SHP77 (cell line): ENCODE measurements around the gene TNRC6A.
"Not testable (repeated sequence)": the region's sequence is repeated elsewhere in the genome, so short reads cannot be mapped to it uniquely, and the experiment has no call there.

Experiments
- DNase-seq, 2 experiments: peaks; one replicate each; lab custom pipeline; 2025; lab: John Stamatoyannopoulos, UW

The TNRC6A gene

DNA sequence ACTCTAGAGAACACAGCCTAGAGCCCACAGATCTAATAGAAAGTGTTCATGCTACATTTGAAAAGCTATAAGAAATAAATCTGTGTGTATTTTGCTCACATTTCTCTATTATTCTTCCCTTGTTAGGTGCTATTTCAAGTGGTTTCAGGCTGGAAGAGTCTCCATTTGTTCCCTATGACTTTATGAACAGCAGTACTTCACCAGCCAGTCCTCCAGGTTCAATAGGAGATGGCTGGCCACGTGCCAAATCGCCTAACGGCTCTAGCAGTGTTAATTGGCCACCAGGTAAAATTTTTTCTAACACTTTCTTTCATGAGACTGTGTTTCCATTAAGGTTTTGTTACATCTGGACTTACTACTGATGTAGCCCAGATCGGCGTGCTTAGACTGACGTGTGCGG, 85.6 kb downstream of the TNRC6A start:
- DNase-seq, result no peak

GRCh38 chr16:24816688-24817087, 87.2 kb downstream of the TNRC6A start:
- no peak for DNase-seq

GRCh38 chr16:24819462-24820040, 90.1 kb downstream of the TNRC6A start:
- DNase-seq, result no peak

- DNase-seq, result no peak
These were observed 91.1 kb downstream of the TNRC6A start for GRCh38 chr16:24820522-24820921.

GRCh38 chr16:24821129-24821528, 91.7 kb downstream of the TNRC6A start:
- no peak for DNase-seq

GRCh38 chr16:24822542-24822941, 93.1 kb downstream of the TNRC6A start:
- no peak for DNase-seq

DNA sequence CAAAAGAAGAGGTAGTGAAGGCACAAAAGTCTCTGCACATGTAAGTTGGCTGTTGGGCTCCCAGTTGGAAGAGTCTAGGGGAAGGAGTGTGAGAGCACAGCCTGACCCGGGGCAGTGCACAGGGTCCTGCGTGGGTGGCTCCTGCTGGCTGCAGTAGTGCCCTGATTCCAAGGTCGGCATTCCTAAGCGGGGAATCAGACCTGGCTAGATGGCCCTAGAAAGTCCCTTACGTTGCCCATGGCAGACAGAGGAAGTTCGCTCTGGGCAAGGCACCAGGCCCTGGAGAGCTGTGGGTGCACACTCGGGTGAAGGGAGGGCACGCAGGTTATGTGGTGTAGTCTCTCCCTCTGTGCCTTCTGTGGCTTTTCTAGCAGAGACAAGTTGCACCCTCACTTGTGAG, 93.5 kb downstream of the TNRC6A start:
- no peak for DNase-seq

DNA sequence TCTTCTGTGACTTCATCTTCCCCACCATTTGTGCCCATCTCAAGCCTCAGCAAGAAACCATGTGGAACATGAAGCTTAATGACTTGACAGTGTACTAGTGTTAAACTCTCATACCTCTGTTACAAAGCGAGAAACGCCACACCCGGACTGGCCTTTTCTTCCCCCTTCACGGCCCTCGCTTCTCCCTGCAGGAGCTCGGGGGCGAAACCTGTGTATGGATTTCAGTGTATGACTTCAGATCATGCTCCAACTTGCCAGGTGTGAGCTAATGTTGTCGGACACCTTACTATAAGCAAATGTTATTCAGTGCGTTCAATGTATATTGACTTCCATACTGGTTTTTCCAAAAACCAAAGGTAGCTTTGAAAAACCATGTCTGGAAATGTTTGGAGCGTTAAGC, 96.2 kb downstream of the TNRC6A start:
- no peak for DNase-seq

GRCh38 chr16:24826096-24826690, 96.7 kb downstream of the TNRC6A start:
- DNase-seq, result no peak

GRCh38 chr16:24826817-24827566, 97.5 kb downstream of the TNRC6A start:
- DNase-seq, result no peak

DNA sequence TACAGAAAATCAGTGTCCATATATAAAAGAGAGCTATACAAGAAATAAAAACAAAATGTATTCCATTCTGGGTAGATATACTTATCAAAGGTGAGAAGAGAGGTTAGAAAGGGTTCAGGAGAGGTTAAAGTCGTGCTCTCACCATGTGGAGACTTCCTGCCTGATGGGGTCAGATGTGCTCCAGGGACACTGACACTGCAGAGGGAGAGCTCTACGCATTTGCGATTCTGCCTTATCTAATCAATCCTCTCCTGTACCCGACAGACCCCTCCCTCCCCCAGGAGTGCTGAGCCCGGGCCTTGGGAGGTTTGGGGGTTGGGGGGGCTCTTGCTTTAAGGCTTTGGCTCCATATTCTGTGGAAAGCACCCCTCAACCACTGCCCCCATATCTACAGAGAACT, 99.7 kb downstream of the TNRC6A start:
- no peak for DNase-seq

DNA sequence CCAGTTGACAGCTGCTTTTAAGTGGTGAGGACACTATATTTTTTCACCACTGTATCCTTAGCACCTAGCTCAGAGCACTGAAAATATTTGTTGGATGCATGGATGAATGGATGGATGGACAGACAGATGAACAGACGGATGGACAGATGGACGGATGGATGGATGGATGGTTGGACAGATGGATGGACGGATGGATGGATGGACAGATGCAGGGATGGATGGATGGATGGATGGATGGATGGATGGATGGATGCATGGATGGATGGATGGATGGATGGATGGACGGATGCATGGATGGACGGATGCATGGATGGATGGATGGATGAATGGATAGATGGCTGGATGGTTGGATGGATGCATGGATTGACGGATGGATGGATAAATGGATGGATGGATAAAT, 103.9 kb downstream of the TNRC6A start:
- no peak for DNase-seq

DNA sequence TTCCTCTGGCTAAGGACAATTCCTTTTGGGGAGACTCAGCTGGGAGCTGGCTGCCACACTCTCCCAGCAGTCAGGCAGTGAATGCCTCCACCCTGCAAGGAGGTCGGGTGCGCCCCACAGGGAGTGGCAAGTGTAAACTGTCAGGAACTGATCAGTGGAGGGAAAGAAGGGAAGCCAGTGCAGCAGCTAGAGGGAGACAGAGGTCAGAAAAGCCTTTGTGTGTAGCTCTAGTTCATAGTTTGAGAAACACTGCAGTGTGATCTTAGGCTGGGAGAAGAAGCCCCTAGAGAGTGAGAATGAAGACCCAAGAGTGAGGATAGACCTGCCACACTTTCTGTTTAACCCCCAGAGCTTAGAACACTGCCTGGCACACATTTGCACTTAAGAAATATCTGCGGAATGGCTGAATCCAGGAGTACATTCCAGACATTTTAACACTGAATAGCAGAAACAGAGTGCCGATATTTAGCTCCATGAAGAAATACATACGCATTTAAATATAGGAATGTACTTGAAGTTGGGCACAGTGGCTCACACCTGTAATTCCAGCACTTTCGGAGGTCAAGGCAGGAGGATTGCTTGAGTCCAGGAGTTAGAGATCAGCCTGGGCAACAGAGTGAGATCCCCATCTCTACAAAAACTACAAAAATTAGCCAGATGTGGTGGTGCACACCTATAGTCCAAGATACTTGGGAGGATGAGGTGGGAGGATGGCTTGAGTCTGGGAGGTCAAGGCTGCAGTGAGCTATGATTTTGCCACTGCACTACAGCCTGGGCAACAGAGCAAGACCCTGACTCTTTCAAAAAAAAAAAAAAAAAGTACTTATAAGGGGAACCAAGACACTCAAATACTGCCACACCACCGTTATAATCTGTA, 105.2 kb downstream of the TNRC6A start:
- no peak for DNase-seq

GRCh38 chr16:24836836-24837235, 107.4 kb downstream of the TNRC6A start:
- no peak for DNase-seq

GRCh38 chr16:24837969-24838368, 108.5 kb downstream of the TNRC6A start:
- no peak for DNase-seq

GRCh38 chr16:24838554-24839266, 109.3 kb downstream of the TNRC6A start:
- DNase-seq, result no peak

DNA sequence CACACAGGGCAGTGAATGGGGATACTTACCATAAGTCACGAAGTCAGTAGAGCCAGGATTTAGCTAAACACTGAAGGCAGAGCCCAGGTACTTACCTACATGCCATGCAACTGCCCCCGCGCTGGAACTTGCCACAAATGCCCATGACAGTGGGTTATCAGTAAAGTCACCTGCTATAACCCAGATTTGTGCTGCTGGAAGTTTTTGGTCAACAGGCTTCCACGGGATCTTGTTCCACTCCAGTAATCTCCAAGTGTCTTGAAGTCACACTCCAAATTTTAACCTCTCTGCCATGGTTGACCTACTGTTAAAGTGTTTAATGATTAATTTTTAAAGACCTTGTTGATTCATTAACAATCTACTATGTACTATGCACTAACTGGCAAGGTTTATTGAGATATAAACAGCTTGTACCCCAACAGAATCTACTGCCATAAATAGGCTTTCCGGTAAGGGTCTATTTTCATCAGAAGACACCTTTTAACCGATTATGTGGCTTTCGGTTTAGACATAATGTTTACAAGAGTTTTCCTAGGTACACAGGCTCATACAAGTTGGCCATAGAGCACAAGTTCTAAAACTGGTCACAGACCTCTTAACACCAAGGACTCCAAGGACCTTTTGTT, 110.0 kb downstream of the TNRC6A start:
- no peak for DNase-seq

DNA sequence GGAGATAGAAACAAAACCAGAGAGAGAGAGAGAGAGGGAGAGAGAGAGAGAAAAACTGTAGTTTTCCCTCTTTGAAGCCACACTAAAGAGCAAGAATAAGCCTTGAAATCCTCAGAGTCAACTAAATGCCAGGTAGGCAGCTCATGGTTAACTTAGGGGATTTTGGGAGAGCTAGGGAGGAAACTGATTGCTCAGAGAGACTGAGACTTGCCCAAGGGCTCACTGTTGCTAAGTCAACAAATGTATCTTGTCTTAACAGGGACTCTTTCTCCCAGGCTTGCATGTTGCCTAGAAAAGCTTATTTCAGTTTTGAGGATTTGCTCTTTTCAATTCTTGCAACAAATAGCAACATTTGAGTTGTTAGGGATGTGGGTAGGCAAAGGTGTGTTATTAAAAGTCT, 111.8 kb downstream of the TNRC6A start:
- DNase-seq, result no peak

DNA sequence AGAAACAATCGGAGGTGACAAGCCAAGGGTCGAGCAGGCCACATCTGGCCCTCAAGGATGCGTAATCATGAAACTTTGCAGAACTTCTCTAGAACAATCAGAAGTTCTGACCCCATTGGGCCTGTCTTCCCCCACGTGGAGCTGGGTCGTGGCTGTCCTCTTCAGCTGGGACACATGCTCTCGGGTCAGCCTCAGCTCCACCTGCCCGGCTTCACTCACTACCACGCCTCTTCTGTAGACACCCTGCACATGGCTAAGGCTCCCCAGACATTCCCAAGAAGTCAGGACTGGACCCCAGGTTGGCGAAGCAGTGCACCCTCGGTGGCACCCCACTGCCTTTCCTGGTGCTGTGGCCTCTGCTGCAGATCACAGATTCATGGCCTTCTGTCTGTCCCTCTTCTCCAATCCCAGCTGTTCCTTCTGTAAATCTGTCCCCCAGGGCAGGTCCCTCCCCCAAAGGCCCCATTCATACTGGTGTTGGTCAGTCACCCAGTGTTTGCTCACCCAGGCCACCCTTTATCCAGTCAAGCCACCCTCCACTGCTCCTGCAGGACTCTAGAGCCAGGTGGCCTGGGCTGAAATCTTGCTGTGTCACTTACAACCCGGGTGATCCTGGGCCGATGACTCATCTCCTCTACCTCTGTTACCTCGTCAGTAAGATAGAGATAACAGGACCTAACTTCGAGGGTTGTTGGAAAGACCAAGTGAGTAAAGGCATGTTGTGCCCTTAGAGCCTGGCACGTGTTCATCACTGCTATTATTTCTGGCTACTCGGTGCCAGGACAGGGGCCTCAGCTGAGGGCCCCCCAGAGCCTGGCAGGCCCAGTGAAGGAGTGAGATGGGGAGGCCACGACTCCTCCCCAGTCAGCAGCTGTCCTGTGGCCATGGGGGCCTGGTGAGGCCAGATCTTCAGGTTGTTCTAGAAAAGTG, 114.9 kb downstream of the TNRC6A start:
- no peak for DNase-seq

GRCh38 chr16:24845031-24845365, 115.5 kb downstream of the TNRC6A start:
- DNase-seq, result not testable (repeated sequence)
